Esophagus muscularis mucosa (tissue), 3 donors: ENCODE data around the gene MYADML2.

Experiments used
- CTCF ChIP-seq, 3 experiments: fragments of 200-600 bp in 2 of 3; fragments of 450-650 bp in 1 of 3; sonication (generic) in 2 of 3; IDR thresholded peaks; one replicate each; pipeline ENCODE4 v1.5.1; 2017 to 2019; ENCODE audit warnings: antibody characterized with exemption in 3 of 3, mild to moderate bottlenecking in 2 of 3, moderate library complexity in 1 of 3
- EP300 ChIP-seq: sonication (generic); formaldehyde crosslinking; IDR thresholded peaks from one replicate; pipeline ENCODE4 v1.6.1; 2017; ENCODE audit warnings: antibody characterized with exemption

- TF ChIP-seq CTCF (IDR thresholded peaks at IDR 0.05) (no peak), EP300 (no peak)
Measured at GRCh38 chr17:81915331-81915730, 31.7 kb downstream of the MYADML2 start.
